Body of pancreas (tissue), 4 donors: Measurements from ENCODE around the gene EIF5A.
"Not testable (repeated sequence)": the region's sequence is repeated elsewhere in the genome, so short reads cannot be mapped to it uniquely, and the experiment has no call there.

Experiments used
- CTCF ChIP-seq, 7 experiments: fragments of 450-650 bp in 4 of 7; fragments of 200-600 bp in 3 of 7; sonication (generic) in 3 of 7; IDR thresholded peaks; one replicate each; pipeline ENCODE4 v1.5.1; 2016 to 2019; ENCODE audit warnings: antibody characterized with exemption in 7 of 7
- POLR2A ChIP-seq, 3 donors: fragments of 450-650 bp; IDR thresholded peaks; one replicate each; pipeline ENCODE4 v1.6.1; 2016; ENCODE audit warnings: antibody characterized with exemption in 3 of 3, mild to moderate bottlenecking in 2 of 3

- TF ChIP-seq CTCF, POLR2A (IDR thresholded peaks at IDR 0.05): not testable (repeated sequence)
These were observed 28.3 kb downstream of the EIF5A start for GRCh38 chr17:7335765-7336164.
